GM10266 (cell line): ENCODE results near the gene RTKN2.

ENCODE experiments used
- DNase-seq: peaks from one replicate; pipeline ENCODE4 v3.0.0; 2012; ENCODE audit errors: extremely low spot score
- CTCF ChIP-seq: IDR thresholded peaks from 2 replicates; pipeline ENCODE4 v1.5.1; 2012; ENCODE audit warnings: mild to moderate bottlenecking, low read depth; ENCODE audit not compliant: control insufficient read depth, insufficient read depth; ENCODE audit errors: missing control alignments

The RTKN2 gene

DNA sequence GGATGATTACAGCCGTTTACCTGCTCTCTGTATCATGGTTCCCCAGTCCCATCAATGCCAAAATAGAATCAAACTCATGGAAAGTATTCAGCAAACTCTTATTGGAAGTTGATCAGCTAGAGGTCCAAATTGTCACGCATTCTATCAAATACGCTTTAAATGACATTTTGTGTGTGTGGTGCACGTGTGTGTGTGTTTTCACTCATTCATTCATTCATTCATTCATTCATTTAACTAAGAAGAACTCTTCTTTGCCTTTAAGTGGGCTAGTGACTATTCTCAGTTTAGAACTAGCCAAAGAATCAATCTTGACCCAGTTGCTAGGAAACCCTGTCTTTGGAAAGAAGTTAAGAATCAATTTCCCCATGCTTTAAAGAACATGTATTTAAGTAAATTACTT, 102.8 kb downstream of the RTKN2 start:
- no peak for TF ChIP-seq CTCF
- DNase-seq, result no peak

GRCh38 chr10:62163024-62163423, 105.6 kb downstream of the RTKN2 start:
- DNase-seq, result no peak
- TF ChIP-seq CTCF, result no peak

GRCh38 chr10:62162261-62162981, 106.2 kb downstream of the RTKN2 start:
- no peak for DNase-seq

GRCh38 chr10:62159351-62159750, 109.3 kb downstream of the RTKN2 start:
- DNase-seq, result no peak
- no peak for TF ChIP-seq CTCF

More at GRCh38 chr10:62162261-62162981, 106.2 kb downstream of the RTKN2 start:
- no peak for TF ChIP-seq CTCF

- TF ChIP-seq CTCF, result no peak
- no peak for DNase-seq
Observed at GRCh38 chr10:62157601-62158000, 111.0 kb downstream of the RTKN2 start.

GRCh38 chr10:62155054-62155680, 113.5 kb downstream of the RTKN2 start:
- no peak for TF ChIP-seq CTCF
- DNase-seq, result no peak

GRCh38 chr10:62154231-62154630, 114.4 kb downstream of the RTKN2 start:
- DNase-seq, result no peak
- TF ChIP-seq CTCF, result no peak
